ENCODE measurements around the gene CADPS.

The CADPS gene

GRCh38 chr3:62558549-62559112, 316.6 kb downstream of the CADPS start:
- no peak for TF ChIP-seq TAF1 (IDR thresholded peaks at IDR 0.05; ENCODE audit: borderline replicate concordance, insufficient read depth, low read length)
- no peak for TF ChIP-seq POLR2AphosphoS5 (IDR thresholded peaks at IDR 0.05; ENCODE audit: low read depth, low read length)
- TF ChIP-seq REST (IDR thresholded peaks at IDR 0.05; ENCODE audit: insufficient read depth in 1 of 2, low read depth in 2 of 2, low read length in 2 of 2), result no peak
- no peak for TF ChIP-seq SIN3A (IDR thresholded peaks at IDR 0.05; ENCODE audit: borderline replicate concordance, insufficient read depth, low read length)
- TF ChIP-seq FOXP2 (optimal IDR thresholded peaks at IDR 0.05; ENCODE audit: borderline replicate concordance, extremely low read depth, extremely low read length, insufficient read depth), result no peak

- TF ChIP-seq TAF1 (IDR thresholded peaks at IDR 0.05; ENCODE audit: borderline replicate concordance, insufficient read depth, low read length), result no peak
- no peak for TF ChIP-seq REST (IDR thresholded peaks at IDR 0.05; ENCODE audit: insufficient read depth in 1 of 2, low read depth in 2 of 2, low read length in 2 of 2)
- TF ChIP-seq FOXP2 (optimal IDR thresholded peaks at IDR 0.05; ENCODE audit: borderline replicate concordance, extremely low read depth, extremely low read length, insufficient read depth), result no peak
- no peak for TF ChIP-seq SIN3A (IDR thresholded peaks at IDR 0.05; ENCODE audit: borderline replicate concordance, insufficient read depth, low read length)
- TF ChIP-seq POLR2AphosphoS5 (IDR thresholded peaks at IDR 0.05; ENCODE audit: low read depth, low read length), result no peak
These were observed 317.2 kb downstream of the CADPS start for GRCh38 chr3:62557983-62558382.

GRCh38 chr3:62557450-62557849, 317.8 kb downstream of the CADPS start:
- TF ChIP-seq REST (IDR thresholded peaks at IDR 0.05; ENCODE audit: insufficient read depth in 1 of 2, low read depth in 2 of 2, low read length in 2 of 2) (no peak), TAF1 (IDR thresholded peaks at IDR 0.05; ENCODE audit: borderline replicate concordance, insufficient read depth, low read length) (no peak), FOXP2 (optimal IDR thresholded peaks at IDR 0.05; ENCODE audit: borderline replicate concordance, extremely low read depth, extremely low read length, insufficient read depth) (no peak), SIN3A (IDR thresholded peaks at IDR 0.05; ENCODE audit: borderline replicate concordance, insufficient read depth, low read length) (no peak), POLR2AphosphoS5 (IDR thresholded peaks at IDR 0.05; ENCODE audit: low read depth, low read length) (no peak)

GRCh38 chr3:62556121-62556815, 318.9 kb downstream of the CADPS start:
- TF ChIP-seq FOXP2 (optimal IDR thresholded peaks at IDR 0.05; ENCODE audit: borderline replicate concordance, extremely low read depth, extremely low read length, insufficient read depth) (no peak), REST (IDR thresholded peaks at IDR 0.05; ENCODE audit: insufficient read depth in 1 of 2, low read depth in 2 of 2, low read length in 2 of 2) (no peak), SIN3A (IDR thresholded peaks at IDR 0.05; ENCODE audit: borderline replicate concordance, insufficient read depth, low read length) (no peak), POLR2AphosphoS5 (IDR thresholded peaks at IDR 0.05; ENCODE audit: low read depth, low read length) (no peak), TAF1 (IDR thresholded peaks at IDR 0.05; ENCODE audit: borderline replicate concordance, insufficient read depth, low read length) (no peak)

Data from PFSK-1 (cell line).